Stimulated activated CD4-positive, alpha-beta T cell treated with anti-CD3 and anti-CD28 coated beads, TNF-alpha, amount 100 ng/mL, for 48 hours (primary cell): ENCODE data around the gene CANT1.
"Not testable (repeated sequence)": the region's sequence is repeated elsewhere in the genome, so short reads cannot be mapped to it uniquely, and the experiment has no call there.

Experiments
- DNase-seq, 3 donors: peaks; one replicate each; pipeline ENCODE4 v3.0.0-alpha.2; 2020; ENCODE audit warnings: low read depth in 3 of 3

CANT1 gene

GRCh38 chr17:78977681-78977943 lies 32.0 kb downstream of the CANT1 start:
- no peak for DNase-seq

- DNase-seq, result no peak
These were observed 32.5 kb downstream of the CANT1 start for GRCh38 chr17:78976907-78977680.

- DNase-seq, result no peak
These were observed 34.7 kb downstream of the CANT1 start for GRCh38 chr17:78974635-78975591.

- no peak for DNase-seq
These were observed 35.6 kb downstream of the CANT1 start for GRCh38 chr17:78973792-78974520.

GRCh38 chr17:78973196-78973595 lies 36.4 kb downstream of the CANT1 start:
- no peak for DNase-seq

- DNase-seq, result no peak
These were observed 37.0 kb downstream of the CANT1 start for GRCh38 chr17:78972507-78973105.

- no peak for DNase-seq
These were observed 37.6 kb downstream of the CANT1 start for GRCh38 chr17:78971756-78972506.

- peak; percentile 56 to 78 (median 67) for DNase-seq
These were observed 38.5 kb downstream of the CANT1 start for GRCh38 chr17:78970834-78971755.

- DNase-seq, result no peak
These were observed 39.7 kb downstream of the CANT1 start for GRCh38 chr17:78969865-78970264.

GRCh38 chr17:78967782-78968362 lies 41.7 kb downstream of the CANT1 start:
- DNase-seq, result no peak

GRCh38 chr17:78966910-78967600 lies 42.5 kb downstream of the CANT1 start:
- DNase-seq, result no peak

- no peak for DNase-seq
These were observed 43.3 kb downstream of the CANT1 start for GRCh38 chr17:78966123-78966813.

GRCh38 chr17:78965491-78965924 lies 44.1 kb downstream of the CANT1 start:
- DNase-seq, result no peak

GRCh38 chr17:78963378-78963777 lies 46.2 kb downstream of the CANT1 start:
- DNase-seq, result no peak

- DNase-seq, result not testable (repeated sequence)
These were observed 46.6 kb downstream of the CANT1 start for GRCh38 chr17:78962984-78963348.

GRCh38 chr17:78962345-78962983 lies 47.1 kb downstream of the CANT1 start:
- DNase-seq, result no peak

- no peak for DNase-seq
These were observed 48.0 kb downstream of the CANT1 start for GRCh38 chr17:78961571-78961970.

- no peak for DNase-seq
These were observed 48.6 kb downstream of the CANT1 start for GRCh38 chr17:78960928-78961327.
